HEK293 (cell line): Measurements from ENCODE around the gene SCUBE1.

ENCODE experiments used
- CTCF ChIA-PET: fragments of 350-600 bp; formaldehyde crosslinking; extraction: SDS; loops from one replicate; lab custom pipeline; 2021; ENCODE audit warnings: antibody characterized with exemption; lab: Yijun Ruan, JAX
- POLR2A ChIA-PET: fragments of 300-600 bp; formaldehyde crosslinking; extraction: SDS; loops from one replicate; lab custom pipeline; 2020; ENCODE audit warnings: antibody characterized with exemption, inconsistent platforms; lab: Yijun Ruan, JAX
- H3K27ac ChIP-seq: fragments of 200-500 bp; sonication (Bioruptor generic); 2 replicates; pipeline ENCODE4 v1.5.1; 2014; ENCODE audit warnings: low read depth, low read length, control low read depth, inconsistent platforms; ENCODE audit errors: extremely low read depth
- H3K36me3 ChIP-seq, 2 experiments: fragments of 200-500 bp in 1 of 2; sonication (Bioruptor generic) in 1 of 2; 1 replicate in 1 of 2; 2 replicates in 1 of 2; pipeline ENCODE4 v1.5.1; 2014 to 2017; ENCODE audit warnings: inconsistent platforms in 2 of 2, low read length in 2 of 2; ENCODE audit not compliant: control insufficient read depth in 2 of 2, insufficient read depth in 1 of 2
- H3K4me1 ChIP-seq: fragments of 200-500 bp; sonication (Bioruptor generic); 2 replicates; pipeline ENCODE4 v1.5.1; 2014; ENCODE audit warnings: mild to moderate bottlenecking, low read length, inconsistent platforms; ENCODE audit not compliant: control insufficient read depth, insufficient read depth
- H3K4me3 ChIP-seq: 2 replicates; pipeline ENCODE4 v1.5.1; 2011; ENCODE audit warnings: low read depth, mild to moderate bottlenecking, control low read depth, low read length, moderate library complexity
- H3K9me3 ChIP-seq: fragments of 200-500 bp; sonication (Bioruptor generic); 2 replicates; pipeline ENCODE4 v1.5.1; 2014; ENCODE audit warnings: low read depth, low read length, inconsistent platforms; ENCODE audit not compliant: control insufficient read depth, insufficient read depth
- GLIS1 ChIP-seq: fragments of 450-650 bp; formaldehyde crosslinking; IDR thresholded peaks from 2 replicates; pipeline ENCODE4 v1.5.1; 2016; ENCODE audit warnings: missing biosample characterization, missing genetic modification characterization
- HOXC10 ChIP-seq: sonication (generic); formaldehyde crosslinking; IDR thresholded peaks from 2 replicates; pipeline ENCODE4 v1.8.1; 2023; ENCODE audit warnings: mild to moderate bottlenecking, missing genetic modification reagents
- TRIM28 ChIP-seq: IDR thresholded peaks from 2 replicates; pipeline ENCODE4 v1.6.1; 2011; ENCODE audit warnings: low read length, control low read depth, borderline replicate concordance
- ZIC2 ChIP-seq: fragments of 450-650 bp; formaldehyde crosslinking; IDR thresholded peaks from 2 replicates; pipeline ENCODE4 v1.5.1; 2016; ENCODE audit warnings: missing biosample characterization, missing genetic modification characterization
- ZNF112 ChIP-seq: fragments of 450-650 bp; formaldehyde crosslinking; IDR thresholded peaks from 2 replicates; pipeline ENCODE4 v1.5.0; 2017; ENCODE audit warnings: missing biosample characterization, missing genetic modification characterization
- ZNF223 ChIP-seq: fragments of 450-650 bp; formaldehyde crosslinking; IDR thresholded peaks from 2 replicates; pipeline ENCODE4 v1.5.1; 2016; ENCODE audit warnings: missing biosample characterization, missing genetic modification characterization
- ZNF341 ChIP-seq: fragments of 450-650 bp; formaldehyde crosslinking; IDR thresholded peaks from 2 replicates; pipeline ENCODE4; 2016; ENCODE audit warnings: low read depth, missing biosample characterization, missing genetic modification characterization
- ZNF473 ChIP-seq: fragments of 450-650 bp; formaldehyde crosslinking; IDR thresholded peaks from 2 replicates; pipeline ENCODE4 v1.5.1; 2017; ENCODE audit warnings: missing biosample characterization, missing genetic modification characterization
- ZNF514 ChIP-seq: fragments of 450-650 bp; formaldehyde crosslinking; IDR thresholded peaks from 2 replicates; pipeline ENCODE4 v1.5.1; 2016; ENCODE audit warnings: missing biosample characterization, missing genetic modification characterization
- ZNF518A ChIP-seq: fragments of 450-650 bp; formaldehyde crosslinking; conservative IDR thresholded peaks from 2 replicates; pipeline ENCODE4 v1.5.1; 2016; ENCODE audit warnings: low read depth, missing biosample characterization, missing genetic modification characterization
- ZNF521 ChIP-seq: fragments of 450-650 bp; formaldehyde crosslinking; IDR thresholded peaks from 2 replicates; pipeline ENCODE4 v1.5.1; 2017; ENCODE audit warnings: missing biosample characterization, mild to moderate bottlenecking, missing genetic modification characterization
- ZNF548 ChIP-seq: fragments of 450-650 bp; formaldehyde crosslinking; IDR thresholded peaks from 2 replicates; pipeline ENCODE4 v1.5.1; 2016; ENCODE audit warnings: missing biosample characterization, missing genetic modification characterization
- ZNF555 ChIP-seq: fragments of 450-650 bp; formaldehyde crosslinking; conservative IDR thresholded peaks from 2 replicates; pipeline ENCODE4 v1.5.1; 2017; ENCODE audit warnings: missing biosample characterization, mild to moderate bottlenecking, missing genetic modification characterization, inconsistent platforms
- ZNF645 ChIP-seq: fragments of 450-650 bp; formaldehyde crosslinking; IDR thresholded peaks from 2 replicates; pipeline ENCODE4; 2016; ENCODE audit warnings: missing biosample characterization, missing genetic modification characterization
- ZNF768 ChIP-seq: fragments of 450-650 bp; formaldehyde crosslinking; IDR thresholded peaks from 2 replicates; pipeline ENCODE4 v1.5.1; 2018; ENCODE audit warnings: missing biosample characterization, mild to moderate bottlenecking, missing genetic modification characterization
- ZNF843 ChIP-seq: fragments of 450-650 bp; formaldehyde crosslinking; IDR thresholded peaks from 2 replicates; pipeline ENCODE4 v1.5.1; 2016; ENCODE audit warnings: missing biosample characterization, missing genetic modification characterization
- ZXDB ChIP-seq: fragments of 450-650 bp; formaldehyde crosslinking; IDR thresholded peaks from 2 replicates; pipeline ENCODE4 v1.5.1; 2016; ENCODE audit warnings: missing biosample characterization, missing genetic modification characterization
- TF ChIP-seq, protein P1 (sequence below): fragments of 450-650 bp; formaldehyde crosslinking; IDR thresholded peaks from 2 replicates; pipeline ENCODE4 v1.5.1; 2016; ENCODE audit warnings: missing biosample characterization, missing genetic modification characterization
- TF ChIP-seq, protein P2 (sequence below): fragments of 450-650 bp; formaldehyde crosslinking; IDR thresholded peaks from 2 replicates; pipeline ENCODE4 v1.5.1; 2016; ENCODE audit warnings: missing biosample characterization, missing genetic modification characterization, low read depth

SCUBE1 gene

GRCh38 chr22:43308060-43308830 lies 34.9 kb downstream of the SCUBE1 start (continued):
- TF ChIP-seq GLIS1 (peak; percentile 43), ZNF341 (0 out of 2 replicates have a peak, but pooled peaks have one; percentile 15), ZNF473 (tag by site-specific recombination) (no peak)
- TF ChIP-seq, protein P1, sequence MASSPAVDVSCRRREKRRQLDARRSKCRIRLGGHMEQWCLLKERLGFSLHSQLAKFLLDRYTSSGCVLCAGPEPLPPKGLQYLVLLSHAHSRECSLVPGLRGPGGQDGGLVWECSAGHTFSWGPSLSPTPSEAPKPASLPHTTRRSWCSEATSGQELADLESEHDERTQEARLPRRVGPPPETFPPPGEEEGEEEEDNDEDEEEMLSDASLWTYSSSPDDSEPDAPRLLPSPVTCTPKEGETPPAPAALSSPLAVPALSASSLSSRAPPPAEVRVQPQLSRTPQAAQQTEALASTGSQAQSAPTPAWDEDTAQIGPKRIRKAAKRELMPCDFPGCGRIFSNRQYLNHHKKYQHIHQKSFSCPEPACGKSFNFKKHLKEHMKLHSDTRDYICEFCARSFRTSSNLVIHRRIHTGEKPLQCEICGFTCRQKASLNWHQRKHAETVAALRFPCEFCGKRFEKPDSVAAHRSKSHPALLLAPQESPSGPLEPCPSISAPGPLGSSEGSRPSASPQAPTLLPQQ (tag by site-specific recombination): no peak
- TF ChIP-seq, all 188 proteins: peak for 3

DNA sequence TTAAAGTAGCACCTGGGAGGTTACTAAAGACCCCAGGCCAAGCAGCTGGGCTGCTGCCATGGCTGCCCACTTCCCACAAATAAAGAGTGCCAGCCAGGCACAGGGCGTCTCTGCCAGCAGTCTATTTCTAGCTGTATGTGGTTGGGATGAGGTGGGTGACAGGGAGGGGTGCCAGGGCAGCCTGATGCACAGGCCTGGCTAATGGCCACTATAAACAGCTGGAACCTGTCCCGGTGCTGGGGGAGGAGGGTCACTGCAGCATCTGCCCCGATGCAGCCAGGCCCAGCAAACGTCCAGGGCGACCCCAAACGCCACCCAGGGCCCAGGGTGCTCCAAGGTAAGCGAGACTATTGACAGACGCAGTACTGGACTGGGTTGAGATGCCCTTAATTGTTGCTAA lies 37.4 kb downstream of the SCUBE1 start:
- Histone ChIP-seq H3K4me3 (no peak overlapping the region), H3K36me3 (no peaks in the 10 kb centered on the region), H3K4me1 (peaks cover 3% of the 10 kb centered on the region; the same call in 1 of the 2 replicates)
- POLR2A ChIA-PET: no interaction called here
- no peak for TF ChIP-seq ZNF548 (tag by site-specific recombination)
- TF ChIP-seq ZNF768 (tag by site-specific recombination): no peak
- TF ChIP-seq ZNF555 (tag by site-specific recombination): no peak
- TF ChIP-seq ZNF223 (tag by site-specific recombination): no peak
- no peak for TF ChIP-seq TRIM28
- no peak for TF ChIP-seq ZNF514 (tag by site-specific recombination)
- TF ChIP-seq, all 188 proteins: peak for 0
- no peaks in the 10 kb centered on the region for H3K9me3 ChIP-seq
- no peak overlapping the region for H3K27ac ChIP-seq
- CTCF ChIA-PET: interaction anchor here (1.2 kb wide), 1 partner anchor 32 kb away, joined by 3 read pairs; no protein-coding TSS in a partner anchor

DNA sequence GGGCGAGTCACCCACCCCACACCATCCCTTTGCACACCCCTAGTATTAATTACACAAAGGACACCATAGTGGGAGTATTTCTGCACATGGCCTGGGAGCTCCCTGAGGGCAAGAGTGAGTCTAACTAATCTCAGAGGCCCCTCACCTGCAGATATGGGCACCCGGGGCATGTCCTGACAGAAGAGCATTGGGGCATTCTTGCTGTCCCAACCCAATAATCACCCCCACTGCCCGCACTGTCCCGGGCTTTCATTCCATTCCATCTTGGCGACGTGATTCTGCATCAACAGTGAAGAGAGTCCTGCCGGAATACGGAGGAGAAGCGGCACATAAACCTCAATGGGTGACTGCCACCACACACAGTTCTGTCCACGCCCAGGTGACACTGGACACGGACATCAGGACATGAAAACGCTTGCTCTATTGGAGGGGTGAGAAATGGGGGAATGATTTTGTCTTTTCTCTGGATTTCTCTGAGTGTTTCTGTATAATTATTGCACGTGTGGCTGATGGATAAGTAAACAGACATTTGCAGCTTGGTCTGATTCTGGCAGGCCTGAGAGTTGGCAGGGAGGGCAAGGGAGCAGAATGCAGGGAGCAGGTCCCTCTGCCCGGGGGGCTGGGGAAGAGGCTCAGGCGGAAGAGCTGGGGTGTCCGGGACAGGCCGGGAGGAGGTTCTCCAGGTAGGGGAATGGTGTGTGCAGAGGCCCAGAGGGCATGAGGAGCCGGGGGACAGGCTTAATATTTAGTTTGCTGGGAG lies 38.2 kb downstream of the SCUBE1 start:
- TF ChIP-seq ZNF521: no peak
- peak; percentile 46; the same call in 1 of the 2 replicates for TF ChIP-seq ZIC2 (tag by site-specific recombination)
- Histone ChIP-seq H3K27ac (no peak overlapping the region), H3K4me1 (no peaks in the 10 kb centered on the region; the same call in 1 of the 2 replicates), H3K9me3 (no peaks in the 10 kb centered on the region), H3K4me3 (no peak overlapping the region), H3K36me3 (no peaks in the 10 kb centered on the region)
- ChIA-PET POLR2A (no interaction called here), CTCF (no interaction called here)

DNA sequence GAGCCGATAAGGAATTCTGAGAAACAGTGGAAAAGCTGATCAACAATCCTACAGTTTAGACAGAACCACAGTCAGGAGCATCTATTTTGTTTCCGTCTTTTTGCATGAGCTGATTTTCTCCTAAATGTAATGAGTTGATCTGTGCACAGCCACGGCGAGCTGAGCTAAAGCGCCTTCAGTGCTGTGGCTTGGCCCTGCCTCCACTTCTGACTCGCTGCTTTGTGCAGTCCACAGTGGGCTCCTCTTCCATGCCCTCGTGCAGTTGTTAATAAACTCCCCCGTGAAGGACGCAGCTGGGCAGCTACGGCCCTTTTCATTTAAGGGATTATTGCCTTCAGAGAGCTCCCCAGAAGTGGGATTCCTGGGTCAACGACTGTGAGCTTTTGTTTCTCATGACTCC lies 39.4 kb downstream of the SCUBE1 start:
- POLR2A ChIA-PET: interaction anchor here (0.7 kb wide), 1 partner anchor 11 kb away, joined by 3 read pairs; no protein-coding TSS in a partner anchor
- Histone ChIP-seq H3K9me3 (no peaks in the 10 kb centered on the region), H3K4me1 (no peaks in the 10 kb centered on the region; the same call in 1 of the 2 replicates)
- TF ChIP-seq ZNF518A: no peak
- TF ChIP-seq ZNF843: no peak
- TF ChIP-seq ZNF645 (tag by site-specific recombination): no peak
- TF ChIP-seq ZNF112: no peak
- no peak for TF ChIP-seq HOXC10 (CRISPR knock-in tag)
- no peak for TF ChIP-seq ZXDB
- TF ChIP-seq, protein P2, sequence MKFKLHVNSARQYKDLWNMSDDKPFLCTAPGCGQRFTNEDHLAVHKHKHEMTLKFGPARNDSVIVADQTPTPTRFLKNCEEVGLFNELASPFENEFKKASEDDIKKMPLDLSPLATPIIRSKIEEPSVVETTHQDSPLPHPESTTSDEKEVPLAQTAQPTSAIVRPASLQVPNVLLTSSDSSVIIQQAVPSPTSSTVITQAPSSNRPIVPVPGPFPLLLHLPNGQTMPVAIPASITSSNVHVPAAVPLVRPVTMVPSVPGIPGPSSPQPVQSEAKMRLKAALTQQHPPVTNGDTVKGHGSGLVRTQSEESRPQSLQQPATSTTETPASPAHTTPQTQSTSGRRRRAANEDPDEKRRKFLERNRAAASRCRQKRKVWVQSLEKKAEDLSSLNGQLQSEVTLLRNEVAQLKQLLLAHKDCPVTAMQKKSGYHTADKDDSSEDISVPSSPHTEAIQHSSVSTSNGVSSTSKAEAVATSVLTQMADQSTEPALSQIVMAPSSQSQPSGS (tag by site-specific recombination): no peak

More for the DNA sequence above, 39.4 kb downstream of the SCUBE1 start:
- Histone ChIP-seq H3K36me3 (no peaks in the 10 kb centered on the region), H3K27ac (no peak overlapping the region), H3K4me3 (no peak overlapping the region)
- CTCF ChIA-PET: interaction anchor here (1.8 to 2.3 kb wide), 2 partner anchors 30 to 43 kb away, joined by 9 to 12 read pairs; no protein-coding TSS in a partner anchor
